Activated CD4-positive, alpha-beta T cell treated with anti-CD3 and anti-CD28 coated beads, Interleukin-10, Interleukin-2, amounts not matched to agents 100 ng/mL and 50 ng/mL, durations not matched to agents 16 hours and 8 hours (primary cell): Measurements from ENCODE around the gene MTMR4.
"Not testable (repeated sequence)": the region's sequence is repeated elsewhere in the genome, so short reads cannot be mapped to it uniquely, and the experiment has no call there.

Experiments used
- DNase-seq: peaks from one replicate; pipeline ENCODE4 v3.0.0-alpha.2; 2020

The MTMR4 gene

DNA sequence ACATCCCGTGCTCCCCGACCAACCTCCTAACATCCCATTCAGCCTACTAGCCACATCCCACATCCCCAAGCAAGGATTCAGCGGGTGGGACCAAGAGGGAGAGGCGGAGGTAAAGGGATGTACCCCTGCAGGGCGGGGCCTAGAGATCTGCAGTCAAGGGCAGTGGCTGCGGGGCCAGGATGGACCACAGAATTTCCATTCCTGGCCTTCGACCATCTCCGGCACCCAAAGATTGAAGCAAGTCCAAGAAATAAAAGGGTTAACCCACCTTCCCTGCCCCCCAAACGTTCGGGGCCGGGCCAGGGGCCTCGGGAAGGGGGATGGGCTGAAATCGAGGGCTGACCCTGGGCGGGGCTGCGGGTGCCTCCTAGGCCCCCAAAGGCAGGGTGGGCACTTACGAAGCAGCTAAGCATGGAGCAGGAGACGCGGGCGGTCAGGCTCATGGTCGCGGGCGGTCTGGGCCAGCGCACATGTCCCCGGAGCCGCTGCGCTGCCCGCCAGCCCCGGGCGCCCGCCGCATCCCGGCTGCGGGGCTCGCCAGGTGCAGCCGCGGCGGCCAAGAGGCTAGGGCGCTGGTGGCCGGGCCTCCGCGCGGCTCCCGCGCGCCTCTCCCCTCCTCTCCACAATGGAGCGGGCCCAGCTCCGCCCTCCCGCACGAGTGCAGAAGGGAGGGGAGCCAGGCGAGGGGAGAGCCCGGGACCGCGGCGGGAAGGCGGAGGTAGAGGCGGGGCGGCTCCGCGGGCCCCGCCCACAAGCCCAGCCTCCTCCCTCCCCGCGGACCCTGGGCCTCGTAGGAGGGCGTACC, at the start of gene MTMR4:
TSS of gene MTMR4 (minus strand) at position 674 of the 805 bp plus-strand sequence. CDS start at position 443, 231 bp downstream.
- DNase-seq, result peak; percentile 86

DNA sequence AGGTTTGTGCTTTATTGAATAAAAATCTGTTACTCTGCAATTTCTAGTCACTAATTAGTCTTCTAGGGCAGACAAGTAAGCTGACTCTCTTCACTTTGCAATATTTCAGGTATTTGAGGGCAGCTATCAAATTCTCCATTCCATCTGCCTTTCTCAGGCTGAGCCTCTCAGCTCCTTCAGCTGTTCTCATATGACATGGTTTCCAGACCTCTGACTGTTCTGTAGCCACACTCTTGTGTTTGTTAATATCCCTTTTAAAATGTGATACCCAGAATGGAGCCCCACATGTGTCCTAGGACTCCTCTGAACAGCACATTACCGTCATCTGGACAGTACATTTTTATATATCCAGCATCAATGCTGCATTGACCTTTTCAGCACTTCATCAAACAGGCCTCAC, 46.1 kb upstream of the MTMR4 start:
- no peak for DNase-seq

DNA sequence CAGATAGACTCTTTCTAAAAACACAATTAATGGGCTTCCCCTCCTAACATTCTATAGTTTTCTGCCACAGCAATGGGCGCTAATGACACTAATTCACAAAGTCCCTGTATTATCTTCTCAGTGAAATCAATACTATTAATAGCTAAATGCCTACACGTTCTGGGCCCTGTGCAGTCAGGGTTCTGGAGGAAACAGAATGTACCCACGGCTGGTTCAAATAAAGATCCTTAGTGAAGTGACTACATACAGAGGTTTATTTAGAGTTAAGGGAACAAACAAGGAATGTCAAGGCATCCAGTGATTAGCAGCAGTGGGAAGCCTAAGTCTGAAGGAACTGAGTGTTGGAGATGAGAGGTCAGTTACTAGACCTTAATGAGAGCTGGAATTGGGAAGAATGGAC, 43.5 kb upstream of the MTMR4 start:
- no peak for DNase-seq

DNA sequence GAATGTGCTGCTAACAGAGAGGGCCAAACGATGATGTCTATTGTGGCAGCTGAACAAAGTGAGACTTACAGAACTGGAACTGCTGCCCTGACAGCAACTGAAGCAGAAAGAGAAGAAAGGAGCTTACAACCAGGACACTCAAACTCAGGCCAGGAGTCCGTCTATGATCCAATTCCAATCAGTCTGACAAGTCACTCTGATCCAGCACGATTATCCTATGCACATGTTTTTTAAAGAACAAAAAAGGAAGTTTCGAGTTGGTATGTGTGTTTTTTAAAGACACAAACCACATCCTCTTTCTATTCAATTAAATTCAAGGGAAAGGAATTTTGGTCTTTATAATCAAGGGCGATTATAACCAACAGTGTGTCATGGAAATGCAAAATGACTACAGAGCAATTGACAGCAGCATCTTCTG, 42.4 kb upstream of the MTMR4 start:
- no peak for DNase-seq

DNA sequence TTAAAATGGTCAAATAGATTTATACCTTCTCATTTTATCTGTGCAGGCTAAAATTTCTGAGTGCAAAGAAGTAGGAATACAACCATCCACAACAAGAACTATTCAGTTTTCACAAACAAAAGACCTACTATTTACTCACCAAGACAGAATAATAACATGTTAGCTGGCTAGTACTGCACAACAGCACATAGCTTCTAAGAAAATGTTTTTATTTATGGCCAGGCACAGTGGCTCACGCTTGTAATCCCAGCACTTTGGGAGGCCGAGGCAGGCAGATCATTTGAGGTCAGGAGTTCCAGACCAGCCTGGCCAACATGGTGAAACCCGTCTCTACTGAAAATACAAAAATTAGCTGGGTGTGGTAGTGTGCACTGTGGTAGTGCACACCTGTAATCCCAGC, 40.7 kb upstream of the MTMR4 start:
- not testable (repeated sequence) for DNase-seq

DNA sequence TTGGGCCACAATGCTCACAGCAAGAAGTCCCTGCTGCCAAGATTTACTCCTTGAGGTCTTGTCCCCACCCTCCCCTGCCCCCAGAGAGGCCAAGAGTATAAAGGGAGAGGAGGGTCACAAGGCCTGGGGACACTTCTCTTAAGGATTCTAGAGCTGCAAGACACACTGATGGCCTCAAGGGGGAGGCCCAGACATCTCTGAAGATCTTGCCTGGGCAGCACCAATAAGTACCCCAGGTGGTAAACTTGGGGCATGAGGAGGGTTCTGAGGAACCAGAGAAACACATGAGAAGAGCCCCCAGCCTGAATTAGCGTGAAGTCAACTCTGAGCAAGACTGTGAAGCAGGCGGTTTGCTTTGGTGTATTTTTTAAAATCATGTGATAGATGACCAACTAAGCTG, 26.8 kb upstream of the MTMR4 start:
- DNase-seq, result no peak

DNA sequence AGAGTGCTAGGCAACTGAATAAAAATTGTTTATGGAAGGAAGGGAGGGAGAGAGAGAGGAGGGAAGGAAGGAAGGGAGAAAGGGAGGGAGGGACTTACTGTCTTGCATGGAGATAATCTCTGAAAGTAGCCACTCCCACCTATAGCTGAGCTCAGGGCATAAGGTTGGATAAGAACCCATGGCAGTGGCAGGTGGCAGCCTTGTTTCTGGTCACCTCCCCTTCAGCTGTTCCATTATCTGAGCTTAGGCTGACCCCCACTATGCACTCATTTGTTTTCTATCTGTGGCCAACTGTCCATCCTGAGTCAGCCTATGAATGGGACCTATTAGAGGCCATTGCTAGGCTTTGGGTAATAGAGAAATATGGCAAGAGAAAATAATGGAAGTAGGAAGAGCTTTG, 25.3 kb upstream of the MTMR4 start:
- no peak for DNase-seq

DNA sequence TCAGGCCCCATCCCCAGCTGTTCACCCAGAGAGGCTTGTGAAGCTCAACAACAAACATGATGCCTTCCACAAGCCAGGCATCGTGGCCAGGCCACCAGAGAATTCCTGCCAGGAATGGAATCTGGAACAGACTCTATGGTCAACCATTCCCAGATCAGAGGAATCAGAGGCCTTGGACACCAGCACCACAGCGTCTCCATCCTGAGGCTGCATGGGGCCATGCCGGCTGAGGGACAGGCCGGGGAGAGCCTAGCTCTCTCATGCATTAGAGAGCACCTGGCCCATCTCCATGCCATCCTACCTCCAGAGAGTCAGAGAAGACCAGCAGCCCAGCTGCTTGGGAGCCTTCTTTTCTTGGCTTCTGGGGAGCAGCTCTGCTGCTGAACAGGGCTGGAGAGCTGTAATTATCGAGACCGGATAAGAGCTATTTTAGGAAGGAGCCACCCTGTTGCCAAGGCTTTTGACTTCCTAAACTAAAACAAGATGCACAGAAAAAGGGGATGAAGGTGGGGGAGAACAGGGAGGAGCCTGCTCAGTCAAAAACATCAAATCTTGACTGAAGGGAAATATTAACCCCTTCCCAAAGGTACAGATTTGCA, 24.5 kb upstream of the MTMR4 start:
- DNase-seq, result no peak

DNA sequence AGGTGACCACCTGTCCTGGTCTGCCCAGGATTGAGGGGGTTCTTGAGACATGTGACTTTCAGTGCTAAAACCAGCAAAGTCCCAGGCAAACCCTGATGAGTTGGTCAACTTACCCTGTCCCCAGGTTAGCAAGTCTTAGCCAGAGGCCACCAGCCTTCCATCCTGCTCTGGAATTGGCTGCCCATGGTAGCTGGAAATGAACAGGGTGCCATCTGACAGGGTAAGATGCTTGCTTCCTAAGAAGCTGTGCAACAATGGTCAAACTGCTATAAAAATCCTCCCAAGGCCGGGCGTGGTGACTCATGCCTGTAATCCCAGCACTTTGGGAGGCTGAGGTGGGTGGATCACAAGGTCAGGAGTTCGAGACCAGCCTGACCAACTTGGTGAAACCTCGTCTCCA, 22.8 kb upstream of the MTMR4 start:
- DNase-seq, result no peak

DNA sequence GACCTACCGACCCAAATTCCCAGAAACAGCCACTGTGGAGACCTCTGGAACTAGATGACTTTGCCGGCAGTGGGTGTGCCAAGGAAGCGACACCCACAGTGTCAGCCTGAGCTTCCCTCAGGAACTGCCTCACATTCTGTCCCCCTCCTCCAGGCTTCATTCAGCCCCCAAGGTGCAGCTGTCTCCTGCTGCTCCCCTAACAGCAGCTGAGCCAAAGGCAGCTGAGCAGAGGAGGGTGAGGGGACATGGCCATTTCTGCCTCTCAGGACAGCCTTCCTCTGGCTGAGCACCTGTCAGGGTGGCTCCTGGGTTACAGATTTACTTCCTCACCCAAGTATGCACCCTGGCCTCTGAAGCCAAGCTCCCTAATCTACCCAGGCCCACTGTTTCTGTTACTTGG, 22.1 kb upstream of the MTMR4 start:
- DNase-seq, result no peak

DNA sequence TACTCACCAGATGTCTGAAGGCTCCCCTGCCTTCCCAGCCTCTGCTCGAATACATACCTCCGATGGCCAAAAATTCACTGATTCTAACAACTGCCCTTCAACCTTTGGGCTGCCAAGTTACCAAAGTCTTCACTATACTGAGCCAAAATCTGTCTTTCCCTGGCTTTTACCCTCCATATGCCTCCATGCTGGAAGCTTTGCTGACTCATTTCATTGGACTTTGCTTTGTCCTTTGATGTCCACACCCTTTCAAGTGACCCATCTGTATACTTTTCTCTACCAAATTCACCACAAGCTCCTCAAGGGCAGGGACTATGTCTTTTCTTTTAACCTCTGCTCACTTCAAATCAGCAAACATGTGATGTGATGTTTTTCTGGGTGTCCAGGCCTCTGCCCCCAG, 21.0 kb upstream of the MTMR4 start:
- no peak for DNase-seq

DNA sequence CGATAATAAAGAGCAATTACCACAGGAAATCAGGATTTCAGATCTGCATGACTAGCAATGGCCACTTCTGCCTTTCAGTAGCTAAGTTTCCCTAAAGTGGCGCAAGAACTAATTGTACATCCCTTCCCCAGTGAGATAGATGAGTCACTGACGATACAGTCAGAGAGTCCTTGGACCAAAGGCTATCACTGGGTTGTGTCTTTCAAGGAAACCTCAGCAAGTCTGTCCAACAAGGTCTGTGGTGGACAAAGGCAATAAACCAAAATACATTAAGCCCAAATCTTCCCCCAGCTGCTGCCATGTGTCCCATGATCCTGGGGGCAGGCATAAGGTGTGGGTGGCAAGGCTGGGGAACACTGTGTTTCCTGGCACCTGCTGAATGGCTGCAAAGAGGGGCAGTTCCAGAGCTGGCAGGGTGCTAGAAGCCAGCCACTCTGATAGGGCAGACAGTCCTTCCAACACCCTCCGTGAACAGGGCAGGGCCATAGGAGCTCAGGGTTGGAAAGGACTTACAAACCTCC, 20.5 kb upstream of the MTMR4 start:
- DNase-seq, result no peak

DNA sequence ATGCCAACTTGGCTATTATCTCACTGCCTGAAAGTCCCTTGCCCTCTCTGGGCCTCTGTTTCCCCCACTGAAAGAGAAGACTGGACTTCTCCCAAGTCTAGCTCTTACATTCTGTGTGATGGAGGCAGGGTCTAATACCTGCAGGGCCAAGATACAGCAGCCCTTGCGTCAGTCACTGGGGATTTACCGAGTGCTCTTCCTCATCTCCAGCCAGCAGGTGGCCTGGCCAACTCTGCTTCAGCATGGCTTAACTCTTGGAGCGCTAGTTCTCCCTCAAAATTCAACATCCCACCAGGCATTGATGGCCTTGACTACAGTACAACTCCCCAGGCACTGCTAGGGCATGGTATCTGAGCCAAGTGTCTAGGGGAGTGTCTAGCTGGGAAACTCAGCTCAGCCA, 19.9 kb upstream of the MTMR4 start:
- no peak for DNase-seq

DNA sequence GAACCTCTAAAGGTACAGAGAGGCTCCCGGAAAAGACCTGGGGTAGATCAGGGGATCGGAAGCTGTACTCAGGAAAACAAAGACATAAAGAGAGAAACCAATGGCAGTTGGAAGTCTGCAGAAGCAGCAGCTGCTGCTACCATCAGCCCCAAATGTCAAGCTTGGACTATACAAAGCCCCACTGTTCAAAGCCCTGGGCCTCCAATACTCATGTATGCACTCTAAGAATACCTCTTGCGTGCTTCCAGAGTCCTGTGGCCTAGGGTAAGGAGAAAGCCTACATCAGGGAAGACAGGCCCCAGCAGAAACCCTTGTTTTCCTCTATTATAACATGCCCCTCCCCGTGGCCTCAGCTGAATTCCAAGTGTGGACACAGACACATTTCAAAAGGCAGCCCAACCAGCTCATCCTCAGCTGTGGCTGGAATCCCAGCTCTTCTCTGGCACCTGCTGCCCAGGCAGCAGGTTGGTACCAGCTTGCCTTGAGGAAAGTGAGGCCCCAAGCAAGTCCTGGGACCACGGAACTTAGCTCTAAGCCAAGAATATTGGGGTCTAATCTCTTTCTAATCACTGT, 19.3 kb upstream of the MTMR4 start:
- no peak for DNase-seq

DNA sequence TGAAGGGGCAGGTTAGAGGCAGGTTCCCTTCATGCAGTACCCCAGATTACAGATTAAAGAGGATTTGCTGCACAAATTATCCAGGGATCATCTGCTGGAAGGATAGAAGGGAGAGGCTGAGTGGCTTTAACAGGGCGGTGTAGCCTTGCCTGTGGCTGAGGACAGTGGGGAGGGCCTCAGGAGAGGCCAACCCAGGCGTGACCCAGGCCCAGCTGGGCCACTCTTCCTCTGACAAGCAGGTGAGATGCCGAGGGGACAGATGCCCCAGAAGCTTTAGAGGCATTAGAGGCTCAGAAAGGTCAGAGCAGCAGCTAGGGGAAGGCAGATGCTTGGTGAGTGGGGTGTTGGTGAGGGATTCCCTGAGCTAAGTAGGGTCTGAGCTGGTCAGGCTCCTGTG, 18.1 kb upstream of the MTMR4 start:
- DNase-seq, result no peak

DNA sequence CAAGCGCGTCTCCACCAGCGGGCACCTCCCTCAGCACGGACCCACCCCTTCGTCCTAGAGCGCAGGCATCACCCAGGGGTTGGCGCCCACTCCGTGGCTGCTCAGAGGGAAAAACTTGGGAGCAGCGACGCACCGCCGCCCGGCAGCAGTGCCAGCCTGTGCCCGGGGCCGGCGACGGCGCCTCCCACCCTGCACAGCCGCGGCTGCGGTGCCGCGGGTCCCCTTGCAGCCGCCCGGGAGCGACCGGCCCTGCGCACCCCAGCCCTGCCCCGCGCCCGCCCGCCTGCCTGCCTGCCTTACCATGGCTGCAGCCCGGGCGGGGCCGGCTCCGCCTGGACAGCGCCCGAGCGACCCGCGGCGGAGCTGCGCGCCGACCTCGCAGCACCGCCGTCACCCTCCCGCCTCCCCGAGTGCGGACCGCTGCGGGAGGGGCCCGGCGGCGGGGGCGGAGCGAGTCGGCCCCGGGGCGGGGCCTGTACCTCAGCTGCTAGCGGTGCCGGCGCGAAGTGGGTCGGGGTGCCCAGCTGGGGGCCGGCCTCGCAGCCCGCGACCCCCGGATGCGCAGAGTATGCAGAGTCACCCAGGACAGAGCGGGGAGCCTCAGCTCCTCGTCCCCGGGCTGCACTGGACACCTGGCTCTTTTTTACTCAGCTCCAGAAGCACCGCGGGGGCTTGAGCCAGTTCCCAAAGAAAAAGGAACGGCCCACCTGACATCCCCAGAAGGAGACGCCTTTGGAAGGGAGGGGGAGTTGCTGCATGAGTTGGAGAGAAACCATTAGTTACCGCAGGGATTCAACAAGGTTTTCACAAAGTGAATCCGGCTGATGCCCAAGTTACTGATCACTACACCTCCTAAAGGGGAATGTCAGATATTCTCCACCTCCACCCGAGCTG, 17.5 kb upstream of the MTMR4 start:
- peak; percentile 56 for DNase-seq

DNA sequence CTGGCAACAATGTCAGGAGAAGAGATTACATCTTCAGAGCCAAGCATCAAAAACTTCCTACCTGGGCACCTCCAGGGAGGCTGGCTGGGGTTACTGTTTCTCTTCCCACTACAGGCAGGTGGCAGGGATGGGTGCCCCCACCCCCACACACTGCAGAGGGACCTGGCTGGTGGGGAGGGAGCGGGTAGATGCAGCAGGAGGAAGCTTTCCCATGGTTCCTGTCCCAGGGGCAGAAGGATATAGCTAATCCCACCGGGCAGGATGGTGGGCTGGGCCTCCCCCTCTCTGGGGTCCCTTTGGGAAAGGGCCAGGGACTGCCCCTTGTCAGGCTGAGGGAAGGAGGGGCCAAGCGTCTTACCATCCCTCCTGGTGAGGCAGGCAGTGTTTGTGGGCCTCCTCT, 16.7 kb upstream of the MTMR4 start:
- no peak for DNase-seq

DNA sequence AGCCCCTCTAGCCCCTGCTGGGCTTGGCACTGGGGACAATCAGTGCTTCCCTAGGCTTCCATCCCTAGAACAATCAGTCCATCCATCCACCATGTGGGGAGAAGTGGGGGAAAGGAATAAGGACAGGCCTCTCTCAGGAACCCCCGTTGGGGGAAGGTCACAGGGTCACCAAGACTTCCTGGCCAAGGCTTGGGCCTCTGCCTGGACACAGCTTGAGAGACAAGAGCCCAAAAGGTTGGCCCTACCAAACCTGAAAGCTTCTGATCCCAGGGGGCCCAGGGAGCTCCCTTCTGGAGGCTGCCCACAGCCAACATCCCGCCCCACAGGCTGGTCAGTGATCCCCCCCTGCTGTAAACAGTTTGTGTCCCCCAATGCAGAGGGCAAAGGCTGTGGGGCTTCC, 16.2 kb upstream of the MTMR4 start:
- no peak for DNase-seq

DNA sequence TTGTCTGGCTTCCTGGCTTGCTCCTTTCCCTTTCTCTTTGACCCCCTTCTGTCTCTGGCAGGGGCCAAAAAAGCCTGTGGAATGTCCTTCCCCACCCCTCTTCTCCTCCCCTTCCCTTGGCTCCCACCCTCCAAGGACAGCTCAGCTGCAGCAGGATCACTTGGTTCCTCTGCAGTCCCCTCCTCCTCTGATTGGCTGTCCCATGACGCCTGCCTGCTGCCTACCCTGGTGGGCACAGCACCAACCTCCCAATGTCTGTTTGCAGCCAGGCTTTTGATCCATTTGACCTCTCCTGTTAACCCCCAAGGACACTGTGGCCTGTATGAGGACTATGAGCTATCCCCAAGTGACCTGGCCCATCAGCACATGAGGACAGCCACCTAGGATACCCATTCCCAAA, 14.8 kb upstream of the MTMR4 start:
- DNase-seq, result no peak

DNA sequence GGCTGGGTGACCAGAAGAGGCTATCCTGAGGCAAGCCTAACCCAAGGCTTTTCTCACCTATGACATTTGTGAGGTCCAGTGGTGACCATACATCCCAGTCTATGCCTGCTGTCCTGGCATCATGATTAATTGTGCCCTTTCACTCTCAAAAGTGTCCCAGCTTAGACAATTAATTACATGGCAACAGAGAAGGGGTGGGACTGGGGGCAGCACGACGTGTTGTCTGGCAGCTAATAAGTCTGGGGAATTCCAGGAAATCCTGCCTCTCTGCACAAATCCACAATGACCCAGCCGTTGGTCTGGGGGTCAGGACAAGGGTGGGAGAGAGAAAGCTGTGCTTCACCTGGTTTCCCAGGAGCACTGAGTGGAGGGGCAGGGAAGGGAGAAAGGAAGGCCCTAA, 14.0 kb upstream of the MTMR4 start:
- DNase-seq, result no peak

DNA sequence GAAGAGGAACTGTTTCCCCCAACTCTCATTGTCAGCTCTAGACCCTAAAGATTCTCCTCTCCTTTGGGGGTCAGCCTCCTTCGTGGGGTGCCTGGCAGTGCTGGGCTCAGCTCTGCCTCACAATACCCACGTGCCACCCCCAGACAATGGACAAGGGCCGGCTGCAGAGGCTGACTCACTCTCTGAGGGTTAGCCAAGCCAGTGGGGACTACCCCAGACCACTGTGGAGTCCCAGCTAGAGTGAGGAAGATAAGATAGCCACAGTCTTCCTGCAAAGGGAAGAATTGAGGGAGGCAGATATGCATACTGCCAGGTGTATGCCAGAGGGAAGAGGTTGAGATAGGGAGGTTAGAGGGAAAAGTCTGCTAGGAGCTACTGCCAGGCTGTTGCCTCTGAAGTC, 13.5 kb upstream of the MTMR4 start:
- no peak for DNase-seq

DNA sequence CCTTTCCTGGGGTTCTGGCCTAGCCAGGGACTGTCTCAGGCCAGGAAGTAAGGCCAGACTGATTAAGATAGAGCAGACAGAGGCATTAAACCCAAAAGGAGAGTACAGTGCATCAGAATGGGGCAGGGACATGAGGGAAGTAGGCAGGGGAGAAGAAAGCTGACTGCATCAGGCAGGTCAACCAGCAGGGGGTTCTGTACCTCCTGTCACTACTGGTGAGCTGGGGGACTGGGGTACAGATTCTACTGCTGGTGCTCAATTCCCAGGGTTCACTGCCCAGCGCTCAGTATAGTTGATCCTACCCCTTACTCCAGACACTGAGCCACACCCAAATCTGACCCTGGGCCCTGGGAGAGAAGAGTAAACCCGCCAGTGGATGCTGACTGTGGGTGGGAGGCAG, 12.9 kb upstream of the MTMR4 start:
- DNase-seq, result peak; percentile 19

DNA sequence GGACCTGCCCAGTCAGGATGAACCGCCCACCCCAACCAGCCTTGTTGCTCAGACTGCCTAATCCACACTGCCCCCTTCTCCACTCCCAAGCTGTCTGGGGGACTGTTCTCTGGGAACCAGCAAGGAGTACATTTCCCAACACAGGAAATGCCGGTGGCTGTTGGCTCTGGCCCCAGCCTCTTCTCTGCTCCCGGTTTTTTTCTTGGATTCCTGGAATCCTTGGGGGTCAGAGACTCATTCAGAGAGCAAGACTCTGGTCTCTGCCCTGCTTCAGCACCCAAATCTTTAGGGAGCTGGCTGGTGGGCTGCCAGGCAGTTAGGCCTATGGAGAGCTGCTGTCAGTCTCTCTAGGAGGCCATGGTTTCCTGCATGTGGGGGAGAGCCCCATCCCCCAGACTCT, 10.8 kb upstream of the MTMR4 start:
- no peak for DNase-seq
